NCI-H774 (cell line): ENCODE results near the gene IZUMO1.
"Not testable (repeated sequence)": the region's sequence is repeated elsewhere in the genome, so short reads cannot be mapped to it uniquely, and the experiment has no call there.

Experiments
- DNase-seq: peaks from one replicate; lab custom pipeline; 2025; lab: John Stamatoyannopoulos, UW

IZUMO1 gene

GRCh38 chr19:48737360-48737998, 9.2 kb downstream of the IZUMO1 start:
- no peak for DNase-seq

GRCh38 chr19:48735031-48735615, 11.6 kb downstream of the IZUMO1 start:
- no peak for DNase-seq

GRCh38 chr19:48734625-48735024, 12.1 kb downstream of the IZUMO1 start:
- no peak for DNase-seq

GRCh38 chr19:48731452-48731851, 15.3 kb downstream of the IZUMO1 start:
- no peak for DNase-seq

GRCh38 chr19:48728911-48729664, 17.6 kb downstream of the IZUMO1 start:
- no peak for DNase-seq

GRCh38 chr19:48726556-48726955, 20.2 kb downstream of the IZUMO1 start:
- no peak for DNase-seq

GRCh38 chr19:48724796-48725753, 21.6 kb downstream of the IZUMO1 start:
- DNase-seq = peak; percentile 45

GRCh38 chr19:48722196-48722708, 24.5 kb downstream of the IZUMO1 start:
- no peak for DNase-seq

GRCh38 chr19:48720613-48721296, 26.0 kb downstream of the IZUMO1 start:
- peak; percentile 97 for DNase-seq

GRCh38 chr19:48720251-48720612, 26.5 kb downstream of the IZUMO1 start:
- DNase-seq = no peak

GRCh38 chr19:48719263-48720171, 27.2 kb downstream of the IZUMO1 start, which contains the start of gene MAMSTR:
Gene MAMSTR, minus strand, starts transcription at chr19:48719725. Its CDS starts 694 bp downstream, at chr19:48719031.
- DNase-seq = no peak

GRCh38 chr19:48718711-48719231, 27.9 kb downstream of the IZUMO1 start:
- no peak for DNase-seq

- not testable (repeated sequence) for DNase-seq
Observed at GRCh38 chr19:48718106-48718505, 28.6 kb downstream of the IZUMO1 start.

- peak; percentile 11 for DNase-seq
Observed at GRCh38 chr19:48716562-48717291, 30.0 kb downstream of the IZUMO1 start.

- DNase-seq = no peak
Observed at GRCh38 chr19:48715681-48716171, 31.0 kb downstream of the IZUMO1 start.

- no peak for DNase-seq
Observed at GRCh38 chr19:48714759-48715675, 31.7 kb downstream of the IZUMO1 start.

GRCh38 chr19:48713864-48714755, 32.6 kb downstream of the IZUMO1 start:
- peak; percentile 99 for DNase-seq
